Prostate gland (tissue), 2 donors: ENCODE measurements around the gene PZP.

ENCODE experiments used
- POLR2AphosphoS5 ChIP-seq: sonication (generic); formaldehyde crosslinking; IDR thresholded peaks from one replicate; pipeline ENCODE4 v1.6.1; 2017; ENCODE audit warnings: antibody characterized with exemption
- TF ChIP-seq, protein P1 (sequence below), 4 experiments: fragments of 200-600 bp in 2 of 4; fragments of 450-650 bp in 2 of 4; sonication (generic) in 2 of 4; IDR thresholded peaks; 1 replicate in 3 of 4; 2 replicates in 1 of 4; pipeline ENCODE4 v1.5.1; 2016 to 2019; ENCODE audit warnings: antibody characterized with exemption in 4 of 4, mild to moderate bottlenecking in 2 of 4, moderate library complexity in 2 of 4

DNA sequence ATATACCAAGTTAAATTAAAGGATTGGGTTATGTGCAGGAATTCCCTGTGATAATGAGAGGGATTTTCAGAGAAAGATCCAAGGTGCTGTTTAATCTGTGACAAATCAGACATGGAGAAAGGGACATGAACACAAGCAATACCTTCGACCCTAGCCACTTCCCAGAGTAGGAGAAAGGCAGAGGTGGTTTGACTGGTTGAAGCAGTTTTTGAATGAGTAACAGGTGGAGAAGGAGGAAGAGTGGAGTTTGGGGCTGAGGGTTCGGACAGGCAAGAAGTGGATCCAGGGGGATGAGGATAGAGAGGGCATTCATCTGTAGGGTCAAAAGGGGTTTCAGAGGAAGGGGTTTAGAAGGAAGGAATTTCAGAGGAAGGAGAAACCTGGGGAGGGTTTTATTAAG, 65.1 kb downstream of the PZP start:
- TF ChIP-seq, protein P1, sequence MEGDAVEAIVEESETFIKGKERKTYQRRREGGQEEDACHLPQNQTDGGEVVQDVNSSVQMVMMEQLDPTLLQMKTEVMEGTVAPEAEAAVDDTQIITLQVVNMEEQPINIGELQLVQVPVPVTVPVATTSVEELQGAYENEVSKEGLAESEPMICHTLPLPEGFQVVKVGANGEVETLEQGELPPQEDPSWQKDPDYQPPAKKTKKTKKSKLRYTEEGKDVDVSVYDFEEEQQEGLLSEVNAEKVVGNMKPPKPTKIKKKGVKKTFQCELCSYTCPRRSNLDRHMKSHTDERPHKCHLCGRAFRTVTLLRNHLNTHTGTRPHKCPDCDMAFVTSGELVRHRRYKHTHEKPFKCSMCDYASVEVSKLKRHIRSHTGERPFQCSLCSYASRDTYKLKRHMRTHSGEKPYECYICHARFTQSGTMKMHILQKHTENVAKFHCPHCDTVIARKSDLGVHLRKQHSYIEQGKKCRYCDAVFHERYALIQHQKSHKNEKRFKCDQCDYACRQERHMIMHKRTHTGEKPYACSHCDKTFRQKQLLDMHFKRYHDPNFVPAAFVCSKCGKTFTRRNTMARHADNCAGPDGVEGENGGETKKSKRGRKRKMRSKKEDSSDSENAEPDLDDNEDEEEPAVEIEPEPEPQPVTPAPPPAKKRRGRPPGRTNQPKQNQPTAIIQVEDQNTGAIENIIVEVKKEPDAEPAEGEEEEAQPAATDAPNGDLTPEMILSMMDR (IDR thresholded peaks at IDR 0.05), result no peak
- no peak for TF ChIP-seq POLR2AphosphoS5
